KMS-11 (cell line): ENCODE results near the gene FAAP100.

Source experiments
- H2AFZ ChIP-seq: fragments of 200-600 bp; sonication (generic); 2 replicates; pipeline ENCODE4 v1.6.1; 2016; ENCODE audit warnings: antibody characterized with exemption, mixed run types, low read depth
- H3K27ac ChIP-seq: fragments of 200-600 bp; sonication (generic); 2 replicates; pipeline ENCODE4 v1.6.1; 2016; ENCODE audit warnings: mild to moderate bottlenecking, mixed run types
- H3K27me3 ChIP-seq: fragments of 200-600 bp; sonication (generic); 2 replicates; pipeline ENCODE4 v1.6.1; 2017; ENCODE audit warnings: mild to moderate bottlenecking, low read depth, mixed run types, moderate library complexity; ENCODE audit not compliant: insufficient read depth
- H3K36me3 ChIP-seq: fragments of 200-600 bp; sonication (generic); 2 replicates; pipeline ENCODE4 v1.6.1; 2017; ENCODE audit warnings: mild to moderate bottlenecking, mixed run types; ENCODE audit not compliant: insufficient read depth
- H3K4me1 ChIP-seq: fragments of 200-600 bp; sonication (generic); 2 replicates; pipeline ENCODE4 v1.6.1; 2016; ENCODE audit warnings: mild to moderate bottlenecking, low read depth, mixed run types; ENCODE audit not compliant: poor library complexity, severe bottlenecking
- H3K4me2 ChIP-seq: fragments of 200-600 bp; sonication (generic); 2 replicates; pipeline ENCODE4 v1.7.0; 2016; ENCODE audit warnings: mild to moderate bottlenecking, mixed run types
- H3K4me3 ChIP-seq: fragments of 200-600 bp; sonication (generic); IDR thresholded peaks from 2 replicates; pipeline ENCODE4 v1.6.1; 2017; ENCODE audit warnings: low read depth, low read length, mixed read lengths; ENCODE audit not compliant: insufficient read depth
- H3K79me2 ChIP-seq: fragments of 200-600 bp; sonication (generic); 2 replicates; pipeline ENCODE4 v1.6.1; 2016; ENCODE audit warnings: low read depth, mixed run types; ENCODE audit not compliant: insufficient read depth
- H3K9ac ChIP-seq: fragments of 200-600 bp; sonication (generic); 2 replicates; pipeline ENCODE4 v1.6.1; 2016; ENCODE audit warnings: mild to moderate bottlenecking, mixed run types
- H4K20me1 ChIP-seq: fragments of 200-600 bp; sonication (generic); 2 replicates; pipeline ENCODE4 v1.6.1; 2016; ENCODE audit warnings: mild to moderate bottlenecking, mixed run types; ENCODE audit not compliant: insufficient read depth
- TF ChIP-seq, protein P1 (sequence below): fragments of 200-600 bp; sonication (generic); conservative IDR thresholded peaks from 2 replicates; pipeline ENCODE4 v1.6.1; 2017; ENCODE audit warnings: low read depth, mild to moderate bottlenecking, antibody characterized with exemption, low read length, moderate library complexity, mixed read lengths

Gene FAAP100, protein sequence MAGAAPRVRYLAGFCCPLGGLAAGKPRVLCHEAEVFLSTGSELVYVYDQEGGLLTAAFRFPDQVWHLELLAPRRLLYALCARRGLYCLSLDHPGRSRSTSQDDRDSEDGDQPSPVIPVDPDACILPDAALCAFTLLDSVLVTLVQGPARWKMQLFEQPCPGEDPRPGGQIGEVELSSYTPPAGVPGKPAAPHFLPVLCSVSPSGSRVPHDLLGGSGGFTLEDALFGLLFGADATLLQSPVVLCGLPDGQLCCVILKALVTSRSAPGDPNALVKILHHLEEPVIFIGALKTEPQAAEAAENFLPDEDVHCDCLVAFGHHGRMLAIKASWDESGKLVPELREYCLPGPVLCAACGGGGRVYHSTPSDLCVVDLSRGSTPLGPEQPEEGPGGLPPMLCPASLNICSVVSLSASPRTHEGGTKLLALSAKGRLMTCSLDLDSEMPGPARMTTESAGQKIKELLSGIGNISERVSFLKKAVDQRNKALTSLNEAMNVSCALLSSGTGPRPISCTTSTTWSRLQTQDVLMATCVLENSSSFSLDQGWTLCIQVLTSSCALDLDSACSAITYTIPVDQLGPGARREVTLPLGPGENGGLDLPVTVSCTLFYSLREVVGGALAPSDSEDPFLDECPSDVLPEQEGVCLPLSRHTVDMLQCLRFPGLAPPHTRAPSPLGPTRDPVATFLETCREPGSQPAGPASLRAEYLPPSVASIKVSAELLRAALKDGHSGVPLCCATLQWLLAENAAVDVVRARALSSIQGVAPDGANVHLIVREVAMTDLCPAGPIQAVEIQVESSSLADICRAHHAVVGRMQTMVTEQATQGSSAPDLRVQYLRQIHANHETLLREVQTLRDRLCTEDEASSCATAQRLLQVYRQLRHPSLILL

DNA sequence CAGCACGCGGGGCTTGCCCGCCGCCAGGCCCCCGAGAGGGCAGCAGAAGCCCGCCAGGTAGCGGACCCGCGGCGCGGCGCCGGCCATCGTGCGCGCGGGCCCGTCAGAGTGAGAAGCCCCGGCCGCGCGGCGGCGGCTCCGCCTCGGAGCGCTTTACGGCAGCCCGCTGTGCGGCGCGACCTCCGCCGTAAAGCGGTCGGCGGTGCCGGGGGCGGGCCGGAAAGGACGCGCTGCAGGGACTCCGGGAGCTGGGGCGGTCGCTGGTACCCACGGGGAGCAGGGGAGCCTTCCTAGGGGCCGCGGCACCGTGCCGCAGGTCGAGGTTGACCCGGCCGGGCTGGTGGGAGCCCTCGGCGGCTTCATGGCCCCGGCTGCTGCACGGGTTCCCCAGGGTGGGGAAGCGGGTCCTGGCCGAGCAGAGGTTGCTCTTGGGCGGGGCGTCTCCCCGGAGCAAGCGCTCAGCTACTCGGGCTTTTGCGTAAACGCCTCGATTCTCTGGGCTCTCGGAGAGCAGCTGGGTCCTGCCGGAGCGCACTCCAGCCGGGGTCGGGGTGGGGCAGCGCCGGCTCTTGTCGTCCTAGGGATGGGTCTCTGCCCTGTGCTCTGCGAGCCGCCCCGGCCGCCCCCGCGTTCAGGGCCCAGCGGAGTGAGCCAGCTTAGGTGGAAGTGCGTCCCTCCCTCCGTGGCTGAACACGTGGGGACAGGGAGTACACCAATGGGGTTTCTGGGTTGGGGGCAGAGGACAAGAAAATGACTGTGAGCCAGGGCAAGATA lies at the start of gene FAAP100:
Gene FAAP100 (minus strand): TSS at position 110 of the 774 bp plus-strand sequence. CDS start 23 bp downstream, at position 87.
- Histone ChIP-seq H3K4me1 (peaks cover 41% of the 10 kb centered on the region), H3K79me2 (peaks cover 20% of the 10 kb centered on the region), H3K36me3 (no peaks in the 10 kb centered on the region; the same call in 1 of the 2 replicates), H3K4me3 (peak within 1 kb of the TSS; percentile 45), H3K4me2 (peak within 1 kb of the TSS; percentile 98), H3K9ac (peak within 1 kb of the TSS; percentile 80), H2AFZ (peak within 1 kb of the TSS; percentile 76), H3K27ac (peak within 1 kb of the TSS; percentile 45), H3K27me3 (no peaks in the 10 kb centered on the region), H4K20me1 (no peaks in the 10 kb centered on the region)
- TF ChIP-seq, protein P1, sequence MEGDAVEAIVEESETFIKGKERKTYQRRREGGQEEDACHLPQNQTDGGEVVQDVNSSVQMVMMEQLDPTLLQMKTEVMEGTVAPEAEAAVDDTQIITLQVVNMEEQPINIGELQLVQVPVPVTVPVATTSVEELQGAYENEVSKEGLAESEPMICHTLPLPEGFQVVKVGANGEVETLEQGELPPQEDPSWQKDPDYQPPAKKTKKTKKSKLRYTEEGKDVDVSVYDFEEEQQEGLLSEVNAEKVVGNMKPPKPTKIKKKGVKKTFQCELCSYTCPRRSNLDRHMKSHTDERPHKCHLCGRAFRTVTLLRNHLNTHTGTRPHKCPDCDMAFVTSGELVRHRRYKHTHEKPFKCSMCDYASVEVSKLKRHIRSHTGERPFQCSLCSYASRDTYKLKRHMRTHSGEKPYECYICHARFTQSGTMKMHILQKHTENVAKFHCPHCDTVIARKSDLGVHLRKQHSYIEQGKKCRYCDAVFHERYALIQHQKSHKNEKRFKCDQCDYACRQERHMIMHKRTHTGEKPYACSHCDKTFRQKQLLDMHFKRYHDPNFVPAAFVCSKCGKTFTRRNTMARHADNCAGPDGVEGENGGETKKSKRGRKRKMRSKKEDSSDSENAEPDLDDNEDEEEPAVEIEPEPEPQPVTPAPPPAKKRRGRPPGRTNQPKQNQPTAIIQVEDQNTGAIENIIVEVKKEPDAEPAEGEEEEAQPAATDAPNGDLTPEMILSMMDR = no peak

DNA sequence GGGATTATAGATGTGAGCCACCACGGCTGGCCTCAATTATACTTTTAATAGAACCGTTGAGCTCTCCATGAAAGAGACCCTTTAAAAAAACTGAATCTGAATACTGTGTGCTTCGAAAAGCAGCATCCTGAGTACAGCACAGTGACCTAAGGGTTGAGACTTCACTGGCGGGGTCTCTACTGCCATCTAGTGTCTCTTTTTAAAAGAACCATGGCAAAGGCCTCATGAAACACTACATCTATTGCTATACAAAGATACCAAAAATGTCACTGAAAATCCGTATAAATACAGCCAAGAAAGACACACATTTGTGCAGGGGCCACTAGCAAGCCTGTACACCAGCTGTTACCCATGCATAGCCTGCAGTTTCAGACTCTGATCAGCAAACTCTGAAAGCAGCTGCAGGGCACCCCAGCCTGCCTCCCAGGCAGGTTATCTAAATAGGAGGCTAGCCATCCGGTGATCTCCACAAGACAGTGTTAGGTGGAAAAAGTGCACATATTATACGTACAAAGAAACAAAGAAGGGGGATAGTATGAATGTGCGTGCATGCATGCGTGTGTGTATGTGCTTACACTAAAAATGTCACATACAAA lies 49.5 kb upstream of the FAAP100 start:
- TF ChIP-seq, protein P1 = peak; percentile 90

DNA sequence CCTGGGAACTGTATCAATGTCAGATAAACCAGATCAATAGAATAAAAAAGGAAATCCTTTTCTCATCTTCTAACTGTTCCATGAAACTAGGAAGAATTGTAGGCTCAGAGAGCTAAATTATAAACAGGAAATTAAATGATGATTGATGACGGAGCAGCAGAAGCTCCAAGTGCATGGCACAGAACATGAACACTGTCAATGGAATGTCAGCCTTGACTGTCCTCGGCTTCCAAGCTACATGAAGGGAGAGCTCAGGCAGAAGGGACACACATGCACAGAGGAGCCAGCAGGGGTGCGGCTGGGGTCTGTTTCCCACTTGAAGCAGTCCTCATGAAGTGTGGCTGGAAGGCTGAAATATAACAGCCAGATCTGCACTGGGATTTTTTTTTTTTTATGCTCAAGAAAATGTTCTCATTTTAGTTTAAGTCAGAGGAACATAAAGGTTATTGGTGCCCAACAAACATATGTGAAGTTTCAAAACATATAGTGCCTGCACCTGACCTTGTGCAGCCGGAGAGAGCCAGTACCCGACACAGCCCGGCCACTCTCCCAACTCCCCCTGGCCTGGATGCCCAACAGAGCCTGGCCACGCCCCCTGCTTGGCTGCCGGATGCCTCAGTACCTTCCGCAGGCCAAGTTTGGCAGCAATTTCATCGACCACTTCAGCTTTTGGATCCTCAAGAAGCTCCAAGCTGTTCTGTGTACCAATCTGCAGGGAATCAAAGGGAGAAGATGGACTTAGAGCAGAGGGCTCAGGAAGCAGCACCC lies 47.8 kb upstream of the FAAP100 start:
- no peak overlapping the region for H3K9ac ChIP-seq
- no peak overlapping the region for H3K4me3 ChIP-seq
- peaks cover 15% of the 10 kb centered on the region; the same call in 1 of the 2 replicates for H3K36me3 ChIP-seq
- H3K4me2 ChIP-seq = peak overlapping the region; percentile 58
- H3K79me2 ChIP-seq = peaks cover 39% of the 10 kb centered on the region
- TF ChIP-seq, protein P1 = no peak
- no peak overlapping the region for H2AFZ ChIP-seq
- peaks cover 77% of the 10 kb centered on the region for H3K4me1 ChIP-seq
- H3K27me3 ChIP-seq = no peaks in the 10 kb centered on the region
- peak overlapping the region; percentile 55 for H3K27ac ChIP-seq
- no peaks in the 10 kb centered on the region for H4K20me1 ChIP-seq

More for the DNA sequence above, 49.5 kb upstream of the FAAP100 start:
- Histone ChIP-seq H2AFZ (no peak overlapping the region), H4K20me1 (no peaks in the 10 kb centered on the region), H3K4me3 (no peak overlapping the region), H3K4me1 (peaks cover 87% of the 10 kb centered on the region), H3K36me3 (peaks cover 9% of the 10 kb centered on the region; the same call in 1 of the 2 replicates), H3K27ac (peak overlapping the region; percentile 55), H3K27me3 (no peaks in the 10 kb centered on the region), H3K4me2 (peak overlapping the region; percentile 58), H3K79me2 (peaks cover 49% of the 10 kb centered on the region), H3K9ac (peak overlapping the region; percentile 2; the same call in 1 of the 2 replicates)
